ENCODE data around the gene ANKRD16.

ANKRD16 gene

DNA sequence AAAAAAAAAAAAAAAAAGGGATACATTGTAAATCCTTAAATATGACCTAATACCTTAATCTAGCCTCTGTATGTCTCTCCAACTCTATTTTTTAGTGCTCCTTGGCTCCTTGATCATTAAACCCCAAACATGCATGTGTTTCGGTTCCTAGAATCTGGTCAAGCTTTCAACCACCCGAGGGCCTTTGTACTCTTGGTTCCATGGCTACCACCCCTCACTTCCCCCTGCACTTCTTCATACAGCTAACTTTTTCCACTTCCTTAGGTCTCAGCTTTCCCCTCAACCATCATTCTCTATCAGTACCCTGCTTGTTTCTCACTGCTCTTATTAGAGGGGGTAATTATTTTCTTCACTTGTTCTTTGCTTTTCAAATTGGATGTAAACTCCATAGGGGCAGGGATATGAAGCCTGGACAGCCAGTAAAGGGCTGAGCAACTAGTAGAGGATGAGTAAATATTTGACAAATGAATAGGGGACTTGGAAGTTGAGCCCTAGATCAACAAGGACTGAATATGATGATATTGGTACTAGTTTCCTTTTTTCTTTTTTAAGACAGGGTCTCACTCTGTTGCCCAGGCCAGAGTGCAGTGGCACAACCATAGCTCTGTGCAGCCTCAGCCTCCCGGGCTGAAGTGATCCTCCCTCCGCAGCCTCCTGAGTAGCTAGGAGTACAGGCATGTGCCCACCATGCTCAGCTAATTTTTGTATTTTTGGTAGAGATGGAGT, 72.2 kb downstream of the ANKRD16 start:
- Histone ChIP-seq H3K36me3 (no peaks in the 10 kb centered on the region; the same call in 1 of the 2 replicates), H3K27ac (no peak overlapping the region), H3K9me3 (ENCODE audit: severe bottlenecking) (no peaks in the 10 kb centered on the region), H3K27me3 (ENCODE audit: insufficient read depth, low read depth, severe bottlenecking) (no peaks in the 10 kb centered on the region), H3K4me3 (ENCODE audit: low read depth, low read length) (no peak overlapping the region)
- no peak for DNase-seq
- TF ChIP-seq, protein P1, sequence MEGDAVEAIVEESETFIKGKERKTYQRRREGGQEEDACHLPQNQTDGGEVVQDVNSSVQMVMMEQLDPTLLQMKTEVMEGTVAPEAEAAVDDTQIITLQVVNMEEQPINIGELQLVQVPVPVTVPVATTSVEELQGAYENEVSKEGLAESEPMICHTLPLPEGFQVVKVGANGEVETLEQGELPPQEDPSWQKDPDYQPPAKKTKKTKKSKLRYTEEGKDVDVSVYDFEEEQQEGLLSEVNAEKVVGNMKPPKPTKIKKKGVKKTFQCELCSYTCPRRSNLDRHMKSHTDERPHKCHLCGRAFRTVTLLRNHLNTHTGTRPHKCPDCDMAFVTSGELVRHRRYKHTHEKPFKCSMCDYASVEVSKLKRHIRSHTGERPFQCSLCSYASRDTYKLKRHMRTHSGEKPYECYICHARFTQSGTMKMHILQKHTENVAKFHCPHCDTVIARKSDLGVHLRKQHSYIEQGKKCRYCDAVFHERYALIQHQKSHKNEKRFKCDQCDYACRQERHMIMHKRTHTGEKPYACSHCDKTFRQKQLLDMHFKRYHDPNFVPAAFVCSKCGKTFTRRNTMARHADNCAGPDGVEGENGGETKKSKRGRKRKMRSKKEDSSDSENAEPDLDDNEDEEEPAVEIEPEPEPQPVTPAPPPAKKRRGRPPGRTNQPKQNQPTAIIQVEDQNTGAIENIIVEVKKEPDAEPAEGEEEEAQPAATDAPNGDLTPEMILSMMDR (IDR thresholded peaks at IDR 0.05; ENCODE audit: low read depth, low read length): no peak

DNA sequence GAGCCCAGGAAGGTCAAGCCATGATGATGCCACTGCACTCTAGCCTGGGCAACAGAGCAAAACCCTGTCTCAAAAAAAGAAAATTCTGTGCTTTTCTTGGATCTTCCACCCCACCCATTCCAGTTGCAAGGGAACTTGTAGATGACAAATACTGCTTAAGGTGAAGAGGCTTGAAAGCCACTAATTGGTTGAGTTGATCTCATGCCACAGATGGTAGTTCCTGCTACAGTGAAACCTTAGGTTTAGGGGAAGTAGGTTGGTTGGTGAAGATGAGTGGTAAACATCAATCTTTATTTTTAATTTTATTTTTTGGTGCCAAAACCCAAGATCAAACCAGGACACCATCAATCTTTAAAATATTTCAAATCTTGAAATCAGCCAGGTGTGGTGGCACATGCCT, 73.5 kb downstream of the ANKRD16 start:
- Histone ChIP-seq H3K27ac (no peak overlapping the region), H3K36me3 (no peaks in the 10 kb centered on the region; the same call in 1 of the 2 replicates)

DNA sequence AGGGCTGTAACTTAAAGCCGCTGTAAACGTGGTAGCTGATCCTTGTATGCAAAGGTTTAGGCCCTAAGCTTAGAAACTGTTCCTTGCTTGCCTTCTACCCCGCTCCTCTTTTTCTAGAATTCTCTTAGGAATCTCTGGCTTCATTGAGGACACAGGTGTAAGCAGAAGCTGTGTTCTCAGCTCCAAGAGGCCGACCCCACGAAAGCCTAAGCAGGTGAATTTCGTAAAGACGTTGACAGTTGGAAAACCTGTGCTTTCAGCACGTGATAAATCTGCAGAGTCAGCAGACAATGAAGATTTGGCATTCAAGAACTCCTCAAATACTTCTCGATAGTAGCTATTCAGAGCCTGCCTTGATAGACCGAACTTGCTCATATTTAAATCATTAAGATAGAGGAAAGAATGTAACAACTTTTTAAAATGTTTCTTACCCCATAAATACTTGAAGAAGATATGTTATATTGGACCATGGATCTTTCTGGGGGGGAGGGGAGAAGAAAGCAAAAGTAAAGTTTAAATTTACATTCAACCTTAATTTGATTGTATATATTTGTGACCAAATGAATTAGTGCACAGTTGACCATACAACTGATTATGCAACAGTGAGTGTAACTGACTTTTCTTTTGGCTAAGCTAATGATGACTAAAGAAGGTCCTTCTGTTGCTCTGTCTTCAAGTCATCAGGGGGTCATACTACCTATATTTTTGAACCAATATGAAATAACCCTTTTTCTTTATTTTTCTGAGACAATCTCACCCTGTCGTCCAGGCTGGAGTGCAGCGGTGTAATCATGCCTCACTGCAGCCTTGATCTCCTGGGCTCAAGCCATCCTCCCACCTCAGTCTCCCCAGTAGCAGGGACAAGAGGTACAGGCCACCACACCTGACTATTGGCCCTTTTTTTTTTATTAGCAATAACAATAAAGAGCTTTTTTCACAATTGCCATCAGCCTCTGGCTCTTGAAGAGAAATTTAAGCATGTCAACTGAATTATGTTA, 75.3 kb downstream of the ANKRD16 start:
- H3K36me3 ChIP-seq: no peaks in the 10 kb centered on the region; the same call in 1 of the 2 replicates
- H3K27me3 ChIP-seq (ENCODE audit: insufficient read depth, low read depth, severe bottlenecking): no peaks in the 10 kb centered on the region
- TF ChIP-seq, protein P1 (IDR thresholded peaks at IDR 0.05; ENCODE audit: low read depth, low read length): no peak
- peak overlapping the region; percentile 99 for H3K27ac ChIP-seq
- no peaks in the 10 kb centered on the region for H3K9me3 ChIP-seq (ENCODE audit: severe bottlenecking)
- DNase-seq: peak; percentile 8
- H3K4me3 ChIP-seq (ENCODE audit: low read depth, low read length): peak overlapping the region; percentile 56

More for the DNA sequence above, 73.5 kb downstream of the ANKRD16 start:
- no peak for DNase-seq
- TF ChIP-seq, protein P1 (IDR thresholded peaks at IDR 0.05; ENCODE audit: low read depth, low read length): no peak
- Histone ChIP-seq H3K4me3 (ENCODE audit: low read depth, low read length) (no peak overlapping the region), H3K27me3 (ENCODE audit: insufficient read depth, low read depth, severe bottlenecking) (no peaks in the 10 kb centered on the region), H3K9me3 (ENCODE audit: severe bottlenecking) (no peaks in the 10 kb centered on the region)

DNA sequence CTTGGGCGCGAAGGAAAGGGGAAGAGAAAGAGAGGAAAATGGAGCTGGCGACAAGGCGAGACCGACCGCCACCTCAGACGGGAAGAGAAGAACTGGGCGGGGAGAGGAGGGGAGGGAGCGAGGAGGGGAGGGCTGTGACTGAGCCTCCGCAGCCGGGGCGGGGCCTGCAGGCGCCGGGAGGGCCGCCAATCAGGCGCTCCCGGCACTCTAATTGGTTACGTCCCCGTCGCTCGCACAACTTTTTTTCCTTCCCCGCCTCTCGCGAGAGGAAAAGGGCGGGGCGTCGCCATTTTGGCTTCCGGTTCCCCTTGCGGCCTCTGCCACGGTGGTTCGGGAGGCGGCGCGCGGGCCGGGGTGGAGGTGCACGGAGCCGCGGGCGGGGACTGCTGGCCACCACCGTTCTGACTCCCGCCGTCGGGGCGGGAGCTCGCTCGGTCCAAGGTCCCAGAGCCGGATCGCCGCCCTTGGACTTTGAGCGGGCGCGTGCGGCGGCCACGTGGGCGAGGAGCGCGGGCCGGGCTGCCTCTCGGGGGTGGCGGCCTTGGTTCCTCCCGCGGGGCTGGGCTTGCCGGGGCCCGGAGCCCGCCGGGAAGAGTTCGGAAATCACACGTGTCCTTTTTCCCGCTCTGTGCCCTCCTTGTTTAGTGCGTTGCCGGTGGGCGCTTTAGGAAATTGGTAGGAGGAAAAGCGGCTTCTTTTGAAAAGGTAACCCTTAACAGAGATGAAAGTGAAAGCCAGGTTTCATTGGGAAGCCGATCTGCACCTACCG, 76.2 kb downstream of the ANKRD16 start, which contains the start of gene GDI2:
GDI2 (minus strand) TSS at position 94 of the 769 bp plus-strand sequence. CDS start 176 bp downstream, outside the sequence.
- Histone ChIP-seq H3K36me3 (no peaks in the 10 kb centered on the region; the same call in 1 of the 2 replicates), H3K27me3 (ENCODE audit: insufficient read depth, low read depth, severe bottlenecking) (no peaks in the 10 kb centered on the region), H3K9me3 (ENCODE audit: severe bottlenecking) (no peaks in the 10 kb centered on the region), H3K27ac (peak within 1 kb of the TSS; percentile 99), H3K4me3 (ENCODE audit: low read depth, low read length) (peak within 1 kb of the TSS; percentile 90)
- peak; percentile 90 for DNase-seq
- TF ChIP-seq, protein P1 (IDR thresholded peaks at IDR 0.05; ENCODE audit: low read depth, low read length): no peak

DNA sequence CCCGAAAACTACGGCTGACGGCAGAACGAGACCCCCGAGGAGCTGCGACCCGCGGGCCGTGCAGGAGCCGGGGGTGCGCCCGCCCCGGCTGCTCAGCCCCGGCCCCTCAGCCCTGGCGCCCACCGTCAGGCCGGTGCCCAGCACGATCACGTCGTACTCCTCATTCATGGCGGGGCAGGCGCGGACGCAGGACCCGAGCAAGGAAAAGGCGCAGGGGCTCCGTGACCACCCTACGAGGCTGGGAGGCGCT, 76.7 kb downstream of the ANKRD16 start:
- Histone ChIP-seq H3K4me3 (ENCODE audit: low read depth, low read length) (peak overlapping the region; percentile 90), H3K36me3 (no peaks in the 10 kb centered on the region; the same call in 1 of the 2 replicates), H3K27me3 (ENCODE audit: insufficient read depth, low read depth, severe bottlenecking) (no peaks in the 10 kb centered on the region), H3K9me3 (ENCODE audit: severe bottlenecking) (no peaks in the 10 kb centered on the region), H3K27ac (peak overlapping the region; percentile 99)
- no peak for DNase-seq
- TF ChIP-seq, protein P1 (IDR thresholded peaks at IDR 0.05; ENCODE audit: low read depth, low read length): no peak
